ENCODE measurements around the gene PITPNC1.

Gene PITPNC1

GRCh38 chr17:67632141-67632540 is 255.1 kb downstream of the PITPNC1 start:
- no peak for TF ChIP-seq CTCF (conservative IDR thresholded peaks at IDR 0.05; ENCODE audit: control insufficient read depth, insufficient read depth, low read depth, low read length)
- peak; percentile 21 for DNase-seq (ENCODE audit: low read depth)
- no peak overlapping the region for H3K4me3 ChIP-seq (ENCODE audit: control insufficient read depth, low read depth, low read length)

GRCh38 chr17:67633751-67634211 is 256.7 kb downstream of the PITPNC1 start:
- no peak for TF ChIP-seq CTCF (conservative IDR thresholded peaks at IDR 0.05; ENCODE audit: control insufficient read depth, insufficient read depth, low read depth, low read length)
- peak; percentile 33 for DNase-seq (ENCODE audit: low read depth)
- H3K4me3 ChIP-seq (ENCODE audit: control insufficient read depth, low read depth, low read length) = no peak overlapping the region

GRCh38 chr17:67635681-67636080 is 258.6 kb downstream of the PITPNC1 start:
- no peak for TF ChIP-seq CTCF (conservative IDR thresholded peaks at IDR 0.05; ENCODE audit: control insufficient read depth, insufficient read depth, low read depth, low read length)
- H3K4me3 ChIP-seq (ENCODE audit: control insufficient read depth, low read depth, low read length) = no peak overlapping the region
- DNase-seq (ENCODE audit: low read depth) = no peak

- TF ChIP-seq CTCF (conservative IDR thresholded peaks at IDR 0.05; ENCODE audit: control insufficient read depth, insufficient read depth, low read depth, low read length) = no peak
- H3K4me3 ChIP-seq (ENCODE audit: control insufficient read depth, low read depth, low read length) = no peak overlapping the region
- no peak for DNase-seq (ENCODE audit: low read depth)
Observed at GRCh38 chr17:67636312-67636711, 259.2 kb downstream of the PITPNC1 start.

GRCh38 chr17:67636834-67637520 is 259.9 kb downstream of the PITPNC1 start:
- H3K4me3 ChIP-seq (ENCODE audit: control insufficient read depth, low read depth, low read length) = no peak overlapping the region
- DNase-seq (ENCODE audit: low read depth) = no peak
- TF ChIP-seq CTCF (conservative IDR thresholded peaks at IDR 0.05; ENCODE audit: control insufficient read depth, insufficient read depth, low read depth, low read length) = no peak

- H3K4me3 ChIP-seq (ENCODE audit: control insufficient read depth, low read depth, low read length) = no peak overlapping the region
- TF ChIP-seq CTCF (conservative IDR thresholded peaks at IDR 0.05; ENCODE audit: control insufficient read depth, insufficient read depth, low read depth, low read length) = no peak
- no peak for DNase-seq (ENCODE audit: low read depth)
Observed at GRCh38 chr17:67637901-67638641, 261.0 kb downstream of the PITPNC1 start.

All from fibroblast of mammary gland (primary cell).